Measurements from ENCODE around the gene KSR2.

DNA sequence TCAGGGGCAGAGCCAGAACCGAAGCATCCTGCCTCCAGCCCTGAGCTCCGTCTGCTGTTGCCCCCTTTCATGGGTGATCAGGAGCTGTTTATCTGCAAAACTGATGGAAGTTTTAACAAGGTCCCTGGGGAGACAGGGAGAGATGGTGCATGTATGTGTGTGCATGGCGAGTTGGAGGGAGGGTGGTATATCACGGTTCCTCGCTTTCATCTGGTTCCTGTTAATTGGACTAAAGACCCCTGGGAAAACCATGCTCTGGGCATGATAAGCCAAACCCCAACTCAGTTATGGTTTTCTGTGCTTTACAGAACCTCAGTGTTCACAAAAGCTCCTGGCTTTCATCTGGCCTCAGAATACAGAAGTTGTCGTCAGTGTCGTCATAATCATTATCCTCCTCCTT, 133.6 kb downstream of the KSR2 start:
- TF ChIP-seq, protein P1, sequence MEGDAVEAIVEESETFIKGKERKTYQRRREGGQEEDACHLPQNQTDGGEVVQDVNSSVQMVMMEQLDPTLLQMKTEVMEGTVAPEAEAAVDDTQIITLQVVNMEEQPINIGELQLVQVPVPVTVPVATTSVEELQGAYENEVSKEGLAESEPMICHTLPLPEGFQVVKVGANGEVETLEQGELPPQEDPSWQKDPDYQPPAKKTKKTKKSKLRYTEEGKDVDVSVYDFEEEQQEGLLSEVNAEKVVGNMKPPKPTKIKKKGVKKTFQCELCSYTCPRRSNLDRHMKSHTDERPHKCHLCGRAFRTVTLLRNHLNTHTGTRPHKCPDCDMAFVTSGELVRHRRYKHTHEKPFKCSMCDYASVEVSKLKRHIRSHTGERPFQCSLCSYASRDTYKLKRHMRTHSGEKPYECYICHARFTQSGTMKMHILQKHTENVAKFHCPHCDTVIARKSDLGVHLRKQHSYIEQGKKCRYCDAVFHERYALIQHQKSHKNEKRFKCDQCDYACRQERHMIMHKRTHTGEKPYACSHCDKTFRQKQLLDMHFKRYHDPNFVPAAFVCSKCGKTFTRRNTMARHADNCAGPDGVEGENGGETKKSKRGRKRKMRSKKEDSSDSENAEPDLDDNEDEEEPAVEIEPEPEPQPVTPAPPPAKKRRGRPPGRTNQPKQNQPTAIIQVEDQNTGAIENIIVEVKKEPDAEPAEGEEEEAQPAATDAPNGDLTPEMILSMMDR (IDR thresholded peaks at IDR 0.05): no peak
- no peak for TF ChIP-seq POLR2A (IDR thresholded peaks at IDR 0.05)
